Endothelial cell of umbilical vein (primary cell): ENCODE data around the gene DIP2C. TPM values are rescaled to one million over a fixed set of nuclear protein-coding genes. Genes with fewer than 3 reads are reported as not detected.

Experiments
- BruUV-seq: library from RNA; stranded (reverse); fragments of 400-500 nt; replicated peaks from 2 replicates; lab custom pipeline; 2021; lab: Mats Ljungman, UMichigan
- CTCF ChIA-PET: fragments of 300-600, 350-600 bp; sonication (Branson Sonifier 250); formaldehyde crosslinking; loops from one replicate; lab custom pipeline; 2021; ENCODE audit warnings: antibody characterized with exemption, inconsistent platforms; lab: Charles Lee
- POLR2A ChIA-PET: fragments of 300-600, 350-600 bp; sonication (Branson Sonifier 250); formaldehyde crosslinking; loops from one replicate; lab custom pipeline; 2021; ENCODE audit warnings: antibody characterized with exemption, inconsistent platforms; lab: Charles Lee
- DNase-seq: peaks from one replicate; pipeline ENCODE4 v3.0.0-alpha.2; 2011; ENCODE audit warnings: low read depth, low spot score
- FAIRE-seq: peaks from 2 replicates; lab custom pipeline; 2011; peaks lifted over from hg19 to GRCh38; lab: Jason Lieb, UNC
- H2AFZ ChIP-seq: 2 replicates; pipeline ENCODE4 v1.6.0; 2012; ENCODE audit warnings: low read depth, low read length, control low read depth, inconsistent platforms
- H3K27ac ChIP-seq: 2 replicates; pipeline ENCODE4 v1.5.1; 2011; ENCODE audit warnings: low read depth, mild to moderate bottlenecking, control low read depth, low read length, moderate library complexity; ENCODE audit not compliant: insufficient read depth
- H3K27me3 ChIP-seq, 2 experiments: 2 replicates each; pipeline versions ENCODE4 v1.6.0 to v1.6.1; 2011; ENCODE audit warnings: low read length in 2 of 2, mixed read lengths in 1 of 2; ENCODE audit not compliant: control insufficient read depth in 2 of 2, insufficient read depth in 2 of 2
- H3K36me3 ChIP-seq, 2 experiments: 2 replicates in 1 of 2; 3 replicates in 1 of 2; pipeline ENCODE4 v1.5.1; 2011; ENCODE audit warnings: low read length in 2 of 2, mild to moderate bottlenecking in 1 of 2, moderate library complexity in 1 of 2; ENCODE audit not compliant: control insufficient read depth in 2 of 2, insufficient read depth in 2 of 2; ENCODE audit errors: extremely low read depth in 1 of 2
- H3K4me1 ChIP-seq: 3 replicates; pipeline ENCODE4 v1.5.1; 2011; ENCODE audit warnings: mild to moderate bottlenecking, low read length; ENCODE audit not compliant: control insufficient read depth, insufficient read depth; ENCODE audit errors: extremely low read depth
- H3K4me2 ChIP-seq: 2 replicates; pipeline ENCODE4 v1.6.1; 2011; ENCODE audit warnings: low read length, control low read depth, mixed read lengths; ENCODE audit not compliant: insufficient read depth
- H3K4me3 ChIP-seq, 3 experiments: fragments of 200-600 bp in 1 of 3; sonication (generic), shearing (Covaris generic) in 1 of 3; replicated peaks in 1 of 3; 2 replicates each; pipeline ENCODE4 v1.5.1; 2011 to 2016; ENCODE audit warnings: control low read depth in 3 of 3, low read length in 3 of 3, mild to moderate bottlenecking in 2 of 3, inconsistent platforms in 1 of 3, low read depth in 1 of 3, moderate library complexity in 1 of 3; ENCODE audit not compliant: insufficient read depth in 1 of 3
- H3K79me2 ChIP-seq: 2 replicates; pipeline ENCODE4 v1.6.0; 2012; ENCODE audit warnings: low read length, inconsistent platforms; ENCODE audit not compliant: control insufficient read depth, insufficient read depth
- H3K9ac ChIP-seq: replicated peaks from 2 replicates; pipeline ENCODE3; 2011; ENCODE audit warnings: low read length, control low read depth; ENCODE audit not compliant: insufficient read depth; ENCODE audit errors: extremely low read depth
- H3K9me1 ChIP-seq: replicated peaks from 3 replicates; pipeline ENCODE4 v1.6.0; 2011; ENCODE audit warnings: mild to moderate bottlenecking, low read length; ENCODE audit not compliant: control insufficient read depth, insufficient read depth; ENCODE audit errors: extremely low read depth
- H3K9me3 ChIP-seq: replicated peaks from 2 replicates; pipeline ENCODE4 v1.5.1; 2012; ENCODE audit warnings: low read length, inconsistent platforms; ENCODE audit not compliant: control insufficient read depth, insufficient read depth
- H4K20me1 ChIP-seq: replicated peaks from 2 replicates; pipeline ENCODE3; 2011; ENCODE audit warnings: mild to moderate bottlenecking, low read length; ENCODE audit not compliant: control insufficient read depth, insufficient read depth; ENCODE audit errors: extremely low read depth
- POLR2AphosphoS5 ChIP-seq: IDR thresholded peaks from 2 replicates; pipeline ENCODE4 v1.6.1; 2012; ENCODE audit warnings: low read depth, mild to moderate bottlenecking, control low read depth, low read length, moderate library complexity; ENCODE audit not compliant: insufficient read depth
- dilution Hi-C: fragments of 300-500 bp; cut with MboI; formaldehyde crosslinking; loops from one replicate; pipeline ENCODE4 v1.15.0; 2019; ENCODE audit warnings: low sequenced_read_pairs; ENCODE audit not compliant: extremely low pct_ligation_motif_present
- intact Hi-C: fragments of 100-400 bp; cut with micrococcal nuclease; formaldehyde crosslinking; loops from one replicate; pipeline ENCODE4 v1.10.0; 2022
- polyA plus RNA-seq, 4 experiments: library from polyadenylated mRNA; depleted of rRNA in 3 of 4; stranded (reverse) in 3 of 4; unstranded in 1 of 4; fragments of >200 nt; gene quantifications; 2 replicates each; pipeline versions ENCODE4 v1.2.1 to v1.2.3, GENCODE V29; 2011 to 2012; ENCODE audit warnings: missing spikeins in 1 of 4
- total RNA-seq: library from RNA; stranded (reverse); gene quantifications from 2 replicates; pipeline ENCODE4 v1.2.3, GENCODE V29; 2021
- TF ChIP-seq, protein P1 (sequence below), 2 donors: IDR thresholded peaks; 1 replicate in 1 of 2; 2 replicates in 1 of 2; pipeline ENCODE4 v1.5.1; 2011; ENCODE audit warnings: low read length in 2 of 2, mild to moderate bottlenecking in 2 of 2, moderate library complexity in 2 of 2, control low read depth in 1 of 2, inconsistent platforms in 1 of 2, low read depth in 1 of 2; ENCODE audit not compliant: insufficient read depth in 1 of 2; ENCODE audit errors: extremely low read depth in 1 of 2

The DIP2C gene
- total and polyA plus RNA-seq, 2 donors (not counting 3 experiments of a cell fraction or from before 2014, with no cell fraction given) = 3.6 to 10.7 TPM

GRCh38 chr10:628386-629045, 61.0 kb downstream of the DIP2C start:
- FAIRE-seq = no peak
- dilution Hi-C loops = no loop called here

More at GRCh38 chr10:628386-629045, 61.0 kb downstream of the DIP2C start:
- Histone ChIP-seq H3K4me3 (no peak overlapping the region), H3K4me2 (no peak overlapping the region), H3K4me1 (no peaks in the 10 kb centered on the region), H4K20me1 (no peaks in the 10 kb centered on the region), H3K27ac (no peak overlapping the region), H2AFZ (no peak overlapping the region), H3K9me3 (no peaks in the 10 kb centered on the region), H3K36me3 (no peaks in the 10 kb centered on the region), H3K79me2 (no peaks in the 10 kb centered on the region), H3K9me1 (no peaks in the 10 kb centered on the region), H3K9ac (no peak overlapping the region), H3K27me3 (no peaks in the 10 kb centered on the region)
- ChIA-PET CTCF (no interaction called here), POLR2A (no interaction called here)
- no TSS peak for BruUV-seq
- TF ChIP-seq POLR2AphosphoS5 = no peak
- TF ChIP-seq, protein P1, sequence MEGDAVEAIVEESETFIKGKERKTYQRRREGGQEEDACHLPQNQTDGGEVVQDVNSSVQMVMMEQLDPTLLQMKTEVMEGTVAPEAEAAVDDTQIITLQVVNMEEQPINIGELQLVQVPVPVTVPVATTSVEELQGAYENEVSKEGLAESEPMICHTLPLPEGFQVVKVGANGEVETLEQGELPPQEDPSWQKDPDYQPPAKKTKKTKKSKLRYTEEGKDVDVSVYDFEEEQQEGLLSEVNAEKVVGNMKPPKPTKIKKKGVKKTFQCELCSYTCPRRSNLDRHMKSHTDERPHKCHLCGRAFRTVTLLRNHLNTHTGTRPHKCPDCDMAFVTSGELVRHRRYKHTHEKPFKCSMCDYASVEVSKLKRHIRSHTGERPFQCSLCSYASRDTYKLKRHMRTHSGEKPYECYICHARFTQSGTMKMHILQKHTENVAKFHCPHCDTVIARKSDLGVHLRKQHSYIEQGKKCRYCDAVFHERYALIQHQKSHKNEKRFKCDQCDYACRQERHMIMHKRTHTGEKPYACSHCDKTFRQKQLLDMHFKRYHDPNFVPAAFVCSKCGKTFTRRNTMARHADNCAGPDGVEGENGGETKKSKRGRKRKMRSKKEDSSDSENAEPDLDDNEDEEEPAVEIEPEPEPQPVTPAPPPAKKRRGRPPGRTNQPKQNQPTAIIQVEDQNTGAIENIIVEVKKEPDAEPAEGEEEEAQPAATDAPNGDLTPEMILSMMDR (IDR thresholded peaks at IDR 0.05; ENCODE audit: extremely low read depth in 1 of 2, insufficient read depth in 1 of 2, low read depth in 1 of 2, low read length in 2 of 2) = no peak
- no peak for DNase-seq
- intact Hi-C loops = no loop called here
